ENCODE data around the gene ERCC8.

Gene ERCC8

DNA sequence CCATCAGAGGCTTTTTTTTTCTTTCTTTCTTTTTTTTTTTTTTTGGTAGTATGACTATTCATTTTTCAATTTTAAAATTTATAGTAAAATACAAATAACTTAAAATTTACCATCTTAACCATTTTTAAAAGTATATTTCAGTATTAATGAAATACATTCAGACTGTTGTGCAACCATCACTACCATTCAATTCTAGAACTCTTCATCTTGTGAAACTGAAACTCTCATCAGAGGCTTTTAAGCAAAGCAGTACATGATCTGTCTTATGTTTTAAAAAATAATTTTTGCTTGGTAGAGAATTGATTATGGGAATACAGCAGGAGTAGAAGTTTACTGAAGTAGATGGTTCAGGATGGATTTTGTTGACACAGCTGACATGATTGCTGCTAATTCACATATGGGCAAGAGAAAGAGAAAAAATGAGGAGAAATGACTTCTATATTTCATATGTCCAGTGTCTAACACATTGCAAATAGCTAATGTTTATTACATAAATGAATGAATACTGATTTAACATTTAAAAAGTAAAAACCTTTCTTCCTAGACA is 114.2 kb downstream of the ERCC8 start:
- no peaks in the 10 kb centered on the region for H3K27me3 ChIP-seq (ENCODE audit: control insufficient read depth, insufficient read depth, low read length)
- H3K9me3 ChIP-seq (ENCODE audit: control insufficient read depth, insufficient read depth, low read length), result no peaks in the 10 kb centered on the region
- no peak overlapping the region for H3K4me3 ChIP-seq (ENCODE audit: low read depth, low read length)
- H3K4me1 ChIP-seq (ENCODE audit: control insufficient read depth, insufficient read depth, low read length), result peaks cover 3% of the 10 kb centered on the region
- no peak overlapping the region for H3K9ac ChIP-seq (ENCODE audit: low read depth, low read length)
- no peaks in the 10 kb centered on the region for H3K36me3 ChIP-seq (ENCODE audit: control insufficient read depth, insufficient read depth, low read length)

DNA sequence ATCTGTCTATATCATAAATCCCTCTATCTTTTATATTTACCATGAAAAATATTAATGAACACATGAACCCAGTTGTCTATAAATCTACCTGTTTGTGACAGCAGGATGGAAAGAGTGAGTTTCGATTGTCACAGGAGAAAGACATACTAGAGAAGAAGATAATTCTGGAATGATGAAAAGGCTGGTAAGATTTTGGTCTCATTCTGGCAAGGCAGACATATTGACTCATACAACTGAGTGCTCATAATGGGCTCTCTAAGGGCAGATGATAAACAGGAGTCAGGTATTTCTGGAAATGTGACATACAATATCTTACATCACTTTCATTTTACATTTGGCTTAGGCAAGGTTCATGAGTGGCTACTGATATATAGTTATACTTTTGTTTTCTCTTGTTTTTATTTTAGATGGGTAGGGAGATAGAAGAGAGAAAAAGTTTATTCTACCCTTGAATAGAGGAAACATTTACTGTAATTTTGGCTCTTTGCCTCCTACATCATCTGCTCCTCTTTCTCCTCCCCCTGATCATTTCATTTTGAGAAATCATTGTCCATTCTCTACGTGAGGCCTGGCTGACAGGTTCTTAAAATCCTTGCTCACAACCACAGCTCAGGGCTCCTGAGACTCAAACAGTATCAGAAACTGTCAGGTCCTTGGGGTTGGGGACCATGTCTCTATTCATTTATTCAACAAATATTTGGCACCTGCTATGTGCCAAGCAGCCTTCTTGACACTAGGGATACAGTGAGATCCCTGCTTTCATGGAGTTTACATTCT is 115.2 kb downstream of the ERCC8 start:
- Histone ChIP-seq H3K36me3 (ENCODE audit: control insufficient read depth, insufficient read depth, low read length) (no peaks in the 10 kb centered on the region), H3K9ac (ENCODE audit: low read depth, low read length) (no peak overlapping the region), H3K27me3 (ENCODE audit: control insufficient read depth, insufficient read depth, low read length) (no peaks in the 10 kb centered on the region), H3K4me1 (ENCODE audit: control insufficient read depth, insufficient read depth, low read length) (peaks cover 3% of the 10 kb centered on the region), H3K4me3 (ENCODE audit: low read depth, low read length) (no peak overlapping the region), H3K9me3 (ENCODE audit: control insufficient read depth, insufficient read depth, low read length) (no peaks in the 10 kb centered on the region)

DNA sequence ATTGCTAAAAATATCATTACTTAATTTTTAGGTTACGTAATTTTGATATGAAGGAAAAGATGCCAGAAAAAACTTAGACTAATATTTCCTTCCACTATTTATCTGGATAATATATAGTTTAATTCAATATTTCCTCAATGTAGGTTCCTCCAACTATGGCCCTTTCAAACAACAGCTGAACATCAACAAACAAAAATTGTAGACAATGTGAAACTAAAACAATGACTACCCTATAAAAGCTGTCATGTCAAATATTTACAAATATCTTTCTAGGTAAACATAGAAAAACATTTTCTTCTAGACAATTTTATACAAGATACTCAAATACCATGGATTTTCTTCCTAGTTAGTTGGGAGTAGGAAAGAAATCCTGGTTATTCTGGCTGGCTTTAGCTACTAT is 117.7 kb downstream of the ERCC8 start:
- Histone ChIP-seq H3K4me3 (ENCODE audit: low read depth, low read length) (no peak overlapping the region), H3K9ac (ENCODE audit: low read depth, low read length) (no peak overlapping the region), H3K36me3 (ENCODE audit: control insufficient read depth, insufficient read depth, low read length) (no peaks in the 10 kb centered on the region), H3K27me3 (ENCODE audit: control insufficient read depth, insufficient read depth, low read length) (no peaks in the 10 kb centered on the region), H3K4me1 (ENCODE audit: control insufficient read depth, insufficient read depth, low read length) (peaks cover 3% of the 10 kb centered on the region), H3K9me3 (ENCODE audit: control insufficient read depth, insufficient read depth, low read length) (no peaks in the 10 kb centered on the region)

DNA sequence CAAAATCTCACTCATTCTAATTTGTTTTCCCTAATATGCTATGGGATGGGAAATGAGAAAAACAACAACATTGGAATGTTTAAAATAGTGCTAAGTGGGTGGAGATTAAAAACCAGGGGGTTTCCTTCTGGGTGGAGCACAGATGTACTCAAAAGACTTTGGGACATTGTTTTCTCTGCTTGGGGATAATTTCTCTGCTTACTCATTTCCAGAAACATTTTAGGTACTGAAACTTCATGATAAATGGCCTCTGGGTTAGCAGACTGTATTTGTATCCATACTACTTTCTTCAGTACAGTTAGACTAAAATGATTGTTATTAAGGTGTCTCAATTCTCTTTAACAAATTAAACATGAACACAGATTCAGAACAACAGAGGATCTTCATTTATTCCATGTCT is 118.2 kb downstream of the ERCC8 start:
- Histone ChIP-seq H3K4me1 (ENCODE audit: control insufficient read depth, insufficient read depth, low read length) (peaks cover 3% of the 10 kb centered on the region), H3K27me3 (ENCODE audit: control insufficient read depth, insufficient read depth, low read length) (no peaks in the 10 kb centered on the region), H3K9me3 (ENCODE audit: control insufficient read depth, insufficient read depth, low read length) (no peaks in the 10 kb centered on the region), H3K9ac (ENCODE audit: low read depth, low read length) (no peak overlapping the region), H3K4me3 (ENCODE audit: low read depth, low read length) (no peak overlapping the region), H3K36me3 (ENCODE audit: control insufficient read depth, insufficient read depth, low read length) (no peaks in the 10 kb centered on the region)
